ENCODE results near the gene STING1. TPM values are rescaled to one million over a fixed set of nuclear protein-coding genes. Genes with fewer than 3 reads are reported as not detected.

STING1 gene
- total and polyA plus RNA-seq, 10 of the 15 experiments (the other 5 are each of a cell fraction or from before 2014, with no cell fraction given), result 10.1 to 56.1 (median 41.0) TPM

- TF ChIP-seq CEBPZ (IDR thresholded peaks at IDR 0.05; ENCODE audit: low read depth, low read length) (no peak), RCOR1 (conservative IDR thresholded peaks at IDR 0.05; ENCODE audit: low read depth, low read length) (no peak), MLLT1 (IDR thresholded peaks at IDR 0.05) (peak; percentile 60), BMI1 (IDR thresholded peaks at IDR 0.05; ENCODE audit: borderline replicate concordance) (no peak), HDAC2 (IDR thresholded peaks at IDR 0.05) (no peak), ZBTB33 (IDR thresholded peaks at IDR 0.05) (peak; percentile 7; the same call in 1 of the 2 replicates), CEBPB (IDR thresholded peaks at IDR 0.05; ENCODE audit: borderline replicate concordance in 1 of 2, low read depth in 2 of 2, low read length in 2 of 2) (no peak), TCF7 (IDR thresholded peaks at IDR 0.05; ENCODE audit: borderline replicate concordance) (no peak), BCLAF1 (IDR thresholded peaks at IDR 0.05) (no peak)
These were observed 35.4 kb upstream of the STING1 start (continued) for GRCh38 chr5:139517683-139518564.

Data from GM12878 (cell line).